Esophagus (tissue), 2 donors: ENCODE results near the gene PLCB2. TPM values are rescaled to one million over a fixed set of nuclear protein-coding genes. Genes with fewer than 3 reads are reported as not detected.
A peak's percentile ranks its signal among the peaks of the same experiment; 100 is the strongest.

Experiments
- H3K27ac ChIP-seq, 2 donors: one replicate each; pipeline ENCODE4 v1.5.1; 2013; ENCODE audit warnings: low read depth in 2 of 2, mild to moderate bottlenecking in 2 of 2, inconsistent platforms in 1 of 2, low read length in 1 of 2, moderate library complexity in 1 of 2
- H3K27me3 ChIP-seq, 2 donors: one replicate each; pipeline ENCODE4 v1.6.1; 2013; ENCODE audit warnings: low read length in 2 of 2, control low read depth in 1 of 2, mild to moderate bottlenecking in 1 of 2; ENCODE audit not compliant: insufficient read depth in 2 of 2, control insufficient read depth in 1 of 2
- H3K36me3 ChIP-seq, 2 donors: one replicate each; pipeline ENCODE4 v1.6.1; 2013; ENCODE audit warnings: low read length in 1 of 2; ENCODE audit not compliant: control insufficient read depth in 2 of 2, insufficient read depth in 2 of 2
- H3K4me1 ChIP-seq, 2 donors: one replicate each; pipeline ENCODE4 v1.6.1; 2013; ENCODE audit warnings: low read length in 1 of 2; ENCODE audit not compliant: control insufficient read depth in 2 of 2, insufficient read depth in 2 of 2
- H3K4me3 ChIP-seq, 2 donors: one replicate each; pipeline ENCODE4 v1.5.1; 2013; ENCODE audit warnings: low read length in 2 of 2, mild to moderate bottlenecking in 2 of 2, low read depth in 1 of 2, moderate library complexity in 1 of 2
- H3K9me3 ChIP-seq, 2 donors: one replicate each; pipeline ENCODE4 v1.6.1; 2013; ENCODE audit warnings: mild to moderate bottlenecking in 2 of 2, low read depth in 1 of 2, low read length in 1 of 2, moderate library complexity in 1 of 2; ENCODE audit not compliant: control insufficient read depth in 2 of 2, insufficient read depth in 1 of 2
- WGBS, 2 donors: extraction: QIAGEN DNeasy Blood & Tissue Kit; methylation state at CpG; one replicate each; pipeline ENCODE4 v1.1.7; 2013; 5-methylcytosine and 5-hydroxymethylcytosine counted together
- polyA plus RNA-seq, 2 donors: library from polyadenylated mRNA; stranded (reverse); fragments of 200-250 nt; gene quantifications; one replicate each; pipeline ENCODE4 v1.2.3, GENCODE V29; 2013
- donor health status: healthy with polysubstance abuse.
- donor health status: Bipolar disorder and iron deficiency.

The PLCB2 gene
- polyA plus RNA-seq, 2 donors, result 5.3 to 7.3 TPM

- peaks cover 5 to 38% of the 10 kb centered on the region in 2 donors for H3K4me1 ChIP-seq
- WGBS, 2 donors, result 73 to 81% methylated on average over 11 of the region's 11 CpGs
- no peaks in the 10 kb centered on the region for H3K27me3 ChIP-seq
- no peaks in the 10 kb centered on the region for H3K36me3 ChIP-seq
- H3K9me3 ChIP-seq, result no peaks in the 10 kb centered on the region
- H3K27ac ChIP-seq, result peak overlapping the region; percentile 74 to 82
- H3K4me3 ChIP-seq, result no peak overlapping the region
Measured at GRCh38 chr15:40347559-40348473, 40.1 kb upstream of the PLCB2 start.

GRCh38 chr15:40346579-40347558 lies 39.1 kb upstream of the PLCB2 start:
- peak overlapping the region; percentile 74 to 82 for H3K27ac ChIP-seq
- no peaks in the 10 kb centered on the region for H3K9me3 ChIP-seq
- H3K4me3 ChIP-seq, result no peak overlapping the region
- H3K4me1 ChIP-seq, result peaks cover 5 to 39% of the 10 kb centered on the region in 2 donors
- no peaks in the 10 kb centered on the region for H3K27me3 ChIP-seq
- H3K36me3 ChIP-seq, result no peaks in the 10 kb centered on the region
- WGBS, 2 donors, result 85 to 86% methylated on average over 15 of the region's 15 CpGs

GRCh38 chr15:40345867-40346578 lies 38.3 kb upstream of the PLCB2 start:
- H3K27me3 ChIP-seq, result no peaks in the 10 kb centered on the region
- no peaks in the 10 kb centered on the region for H3K36me3 ChIP-seq
- no peak overlapping the region for H3K4me3 ChIP-seq
- 63 to 72% methylated on average over 6 of the region's 6 CpGs for WGBS, 2 donors
- no peaks in the 10 kb centered on the region for H3K9me3 ChIP-seq
- H3K4me1 ChIP-seq, result peaks cover 5 to 40% of the 10 kb centered on the region in 2 donors
- H3K27ac ChIP-seq, result peak overlapping the region; percentile 75 to 82

- Histone ChIP-seq H3K36me3 (no peaks in the 10 kb centered on the region), H3K4me3 (no peak overlapping the region), H3K27me3 (no peaks in the 10 kb centered on the region), H3K9me3 (no peaks in the 10 kb centered on the region), H3K4me1 (peaks cover 5 to 42% of the 10 kb centered on the region in 2 donors), H3K27ac (peak overlapping the region; percentile 75 to 82)
- 68 to 74% methylated on average over 10 of the region's 10 CpGs for WGBS, 2 donors
Measured at GRCh38 chr15:40345225-40345866, 37.6 kb upstream of the PLCB2 start.

GRCh38 chr15:40344631-40345120 lies 36.9 kb upstream of the PLCB2 start:
- H3K27me3 ChIP-seq, result no peaks in the 10 kb centered on the region
- WGBS, 2 donors, result 31 to 32% methylated on average over 15 of the region's 15 CpGs
- no peaks in the 10 kb centered on the region for H3K9me3 ChIP-seq
- H3K36me3 ChIP-seq, result no peaks in the 10 kb centered on the region
- H3K27ac ChIP-seq, result peak overlapping the region in 1 of 2 donors; percentile 96
- H3K4me1 ChIP-seq, result peaks cover 5 to 47% of the 10 kb centered on the region in 2 donors
- H3K4me3 ChIP-seq, result no peak overlapping the region

- Histone ChIP-seq H3K4me1 (peaks cover 5 to 51% of the 10 kb centered on the region in 2 donors), H3K27me3 (no peaks in the 10 kb centered on the region), H3K36me3 (no peaks in the 10 kb centered on the region), H3K9me3 (no peaks in the 10 kb centered on the region), H3K4me3 (no peak overlapping the region), H3K27ac (peak overlapping the region; percentile 93 to 96)
- WGBS, 2 donors, result 45% methylated on average over 6 of the region's 6 CpGs
Measured at GRCh38 chr15:40344217-40344616, 36.5 kb upstream of the PLCB2 start.

GRCh38 chr15:40343512-40343911 lies 35.8 kb upstream of the PLCB2 start:
- H3K9me3 ChIP-seq, result no peaks in the 10 kb centered on the region
- peaks cover 9 to 55% of the 10 kb centered on the region in 2 donors for H3K4me1 ChIP-seq
- 67 to 73% methylated on average over 10 of the region's 10 CpGs for WGBS, 2 donors
- no peak overlapping the region for H3K4me3 ChIP-seq
- no peaks in the 10 kb centered on the region for H3K27me3 ChIP-seq
- peak overlapping the region; percentile 93 to 96 for H3K27ac ChIP-seq
- H3K36me3 ChIP-seq, result peaks cover 0 to under 1% of the 10 kb centered on the region in 2 donors

GRCh38 chr15:40342416-40343320 lies 34.9 kb upstream of the PLCB2 start:
- Histone ChIP-seq H3K27ac (peak overlapping the region; percentile 93 to 96), H3K36me3 (peaks cover 0 to 4% of the 10 kb centered on the region in 2 donors), H3K4me3 (no peak overlapping the region), H3K4me1 (peaks cover 11 to 57% of the 10 kb centered on the region in 2 donors), H3K9me3 (no peaks in the 10 kb centered on the region), H3K27me3 (no peaks in the 10 kb centered on the region)
- WGBS, 2 donors, result 58 to 63% methylated on average over 7 of the region's 7 CpGs
